RCC 7860 (cell line): ENCODE measurements around the gene MED14.
A peak's percentile ranks its signal among the peaks of the same experiment; 100 is the strongest.

Experiments
- DNase-seq: peaks from one replicate; pipeline ENCODE4 v3.0.0-alpha.2; 2015; ENCODE audit warnings: low spot score
- FAIRE-seq: peaks from 2 replicates; lab custom pipeline; 2012; peaks lifted over from hg19 to GRCh38; lab: Jason Lieb, UNC

The MED14 gene

GRCh38 chrX:40671126-40671525 is 64.2 kb downstream of the MED14 start:
- DNase-seq (no peak), FAIRE-seq (no peak)

GRCh38 chrX:40663880-40664630 is 71.3 kb downstream of the MED14 start:
- FAIRE-seq: no peak
- DNase-seq: no peak

DNA sequence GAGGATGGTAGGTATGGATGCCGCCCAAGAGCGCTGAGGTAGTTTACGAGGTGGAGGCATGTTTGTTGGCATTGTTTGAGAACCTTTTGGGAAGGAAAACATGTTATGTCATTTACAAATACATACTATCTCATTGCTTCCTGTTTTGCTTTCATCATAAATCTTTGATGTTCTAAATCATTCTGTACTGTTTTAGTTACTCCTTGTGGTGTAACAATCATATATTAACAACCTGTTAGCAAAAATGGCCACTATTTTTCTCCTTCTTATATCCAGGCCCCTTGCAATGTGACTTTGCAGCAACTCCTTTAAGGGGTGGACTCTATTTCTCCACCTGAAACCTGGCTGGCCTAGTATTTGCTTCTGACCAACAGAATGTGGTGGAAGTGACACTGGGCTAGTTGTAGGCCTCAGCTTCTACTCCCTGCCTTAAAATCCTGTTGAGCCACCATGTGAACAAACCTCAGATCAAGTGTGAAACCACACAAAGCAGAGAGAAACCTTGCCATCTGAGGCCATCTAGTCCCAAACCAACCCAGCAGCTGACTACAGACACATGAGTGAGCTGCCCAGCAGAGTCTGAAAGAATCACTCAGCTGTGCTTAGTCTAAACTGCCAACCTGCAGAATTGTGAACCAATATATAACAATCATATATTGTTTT is 72.1 kb downstream of the MED14 start:
- FAIRE-seq (no peak), DNase-seq (no peak)

- FAIRE-seq (no peak), DNase-seq (no peak)
Measured at GRCh38 chrX:40661489-40661888, 73.9 kb downstream of the MED14 start.

DNA sequence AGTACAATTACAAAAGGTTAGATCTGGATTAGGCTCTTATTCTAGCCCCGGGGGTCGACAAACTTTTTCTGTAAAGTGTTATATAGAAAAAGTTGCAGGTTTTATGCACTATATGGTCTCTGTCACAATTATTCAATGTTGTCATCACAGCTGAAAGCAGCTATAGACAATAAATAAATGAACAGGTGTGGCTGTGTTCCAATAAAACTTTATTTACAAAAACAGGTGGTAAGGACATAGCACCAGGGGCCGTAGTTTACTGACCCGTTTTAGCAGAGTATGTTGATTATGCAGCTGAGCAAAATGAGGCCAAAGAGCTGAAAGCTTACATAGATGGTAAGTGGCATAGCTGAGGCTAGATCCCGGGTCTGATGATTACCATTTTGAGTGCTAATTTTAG is 75.0 kb downstream of the MED14 start:
- FAIRE-seq: no peak
- no peak for DNase-seq

DNA sequence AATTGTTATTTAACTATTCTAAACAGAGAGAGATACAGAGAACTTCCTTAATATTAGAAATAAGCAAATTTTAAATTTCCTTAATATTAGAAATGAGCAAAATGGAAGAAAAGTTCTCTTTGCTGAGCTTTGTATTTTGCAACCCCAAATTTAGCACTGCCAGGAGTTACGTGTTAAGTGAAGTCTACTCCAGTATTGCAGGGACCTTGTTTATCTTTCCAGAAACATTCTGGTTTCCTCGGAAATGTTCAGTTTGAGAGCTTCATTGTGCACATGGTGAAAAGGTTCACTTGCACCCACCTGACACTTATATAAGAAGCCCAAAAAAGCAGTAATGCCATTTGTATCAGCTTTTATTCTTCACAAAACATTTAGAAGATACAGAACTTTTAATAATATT is 81.8 kb downstream of the MED14 start:
- FAIRE-seq (no peak), DNase-seq (no peak)

DNA sequence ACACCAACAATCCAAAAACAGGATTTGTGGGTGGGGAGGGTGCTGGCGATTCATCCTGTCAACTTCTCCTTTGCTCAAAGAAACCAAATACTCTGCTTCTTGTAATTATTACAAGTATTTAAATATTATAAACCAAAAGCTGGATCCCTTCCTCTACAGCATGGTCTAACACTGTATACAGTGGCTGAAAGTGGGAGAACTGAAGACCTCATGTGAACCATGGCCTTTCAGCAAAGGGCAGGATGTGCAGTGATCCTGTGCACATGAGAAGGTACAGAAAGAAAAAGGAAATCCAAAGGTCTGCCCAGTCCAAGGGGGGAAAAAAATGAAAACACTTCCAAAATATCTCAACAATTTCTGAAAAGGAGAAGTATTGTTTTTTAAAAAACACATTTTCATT is 82.7 kb downstream of the MED14 start:
- FAIRE-seq: no peak
- DNase-seq: no peak

GRCh38 chrX:40651620-40652223 is 83.6 kb downstream of the MED14 start:
- peak; percentile 80 for FAIRE-seq

GRCh38 chrX:40647307-40648197 is 87.8 kb downstream of the MED14 start, which contains the start of gene CXorf38:
Gene CXorf38, minus strand, starts transcription at chrX:40647561. Its CDS starts 41 bp downstream, at chrX:40647520.
- FAIRE-seq (no peak), DNase-seq (peak; percentile 72)

More at GRCh38 chrX:40651620-40652223, 83.6 kb downstream of the MED14 start:
- DNase-seq: peak; percentile 20

DNA sequence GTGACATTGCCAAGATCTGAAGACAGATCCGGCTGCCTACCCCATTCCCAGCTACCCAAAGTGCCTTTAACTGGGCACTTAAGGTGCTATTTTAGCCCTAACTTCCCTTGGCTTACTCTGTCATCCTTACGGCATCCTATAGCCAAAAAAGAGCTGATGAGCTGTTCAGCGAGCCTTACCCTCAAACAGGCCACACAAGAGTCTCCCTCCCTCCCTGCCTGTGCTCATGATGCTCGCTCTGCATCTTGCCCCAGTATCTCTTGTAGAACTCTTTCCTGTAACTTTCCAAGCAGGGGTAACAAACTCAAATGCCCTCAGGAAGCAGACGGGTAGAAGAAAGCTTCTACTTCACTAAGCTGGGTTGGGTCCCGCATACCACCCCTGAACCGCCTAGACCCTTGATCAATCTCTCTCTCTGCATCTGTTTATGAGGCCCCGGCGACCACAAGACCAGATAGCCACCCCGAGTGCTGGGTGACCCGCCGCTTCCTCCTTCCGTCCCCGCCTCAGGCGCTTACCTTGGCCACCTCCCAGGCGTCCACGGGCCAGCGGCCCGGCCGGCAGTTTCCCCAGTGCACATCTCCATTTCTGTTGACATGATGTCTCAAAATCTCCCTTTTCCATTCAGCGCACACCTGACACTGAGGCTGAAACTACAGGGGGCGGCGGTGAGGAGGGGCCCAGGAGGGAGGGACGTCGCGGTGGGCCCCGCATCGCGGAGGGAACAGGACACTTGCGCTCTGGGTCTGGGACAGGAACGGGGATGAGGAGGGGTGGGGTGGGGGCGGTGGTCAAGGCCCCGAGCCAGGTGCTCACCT is 88.6 kb downstream of the MED14 start:
- FAIRE-seq (no peak), DNase-seq (no peak)

GRCh38 chrX:40644821-40645358 is 90.5 kb downstream of the MED14 start:
- DNase-seq: peak; percentile 67
- peak; percentile 45 for FAIRE-seq

GRCh38 chrX:40644176-40644575 is 91.2 kb downstream of the MED14 start:
- peak; percentile 5 for FAIRE-seq

GRCh38 chrX:40637687-40638086 is 97.7 kb downstream of the MED14 start:
- FAIRE-seq: no peak
- no peak for DNase-seq

More at GRCh38 chrX:40644176-40644575, 91.2 kb downstream of the MED14 start:
- peak; percentile 24 for DNase-seq

DNA sequence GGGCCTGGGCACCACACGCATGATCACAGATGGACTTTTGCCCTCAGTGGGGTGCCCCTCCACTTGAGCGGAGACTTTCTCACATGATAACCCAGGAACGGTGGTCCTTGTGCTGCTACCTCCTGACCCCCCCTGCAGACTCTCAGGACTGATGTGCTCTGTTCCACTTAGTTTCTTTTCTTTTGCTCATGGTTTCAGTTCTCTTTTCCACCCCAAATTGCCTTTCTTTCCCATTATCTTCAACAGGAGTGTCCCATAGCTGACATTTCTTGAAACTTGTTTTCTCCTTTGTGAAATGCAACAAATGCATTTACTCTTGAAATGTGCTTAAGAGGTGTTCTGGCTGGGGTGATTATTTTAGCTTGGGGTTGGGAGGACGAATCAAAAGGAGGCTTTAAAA is 103.1 kb downstream of the MED14 start:
- FAIRE-seq (no peak), DNase-seq (no peak)

DNA sequence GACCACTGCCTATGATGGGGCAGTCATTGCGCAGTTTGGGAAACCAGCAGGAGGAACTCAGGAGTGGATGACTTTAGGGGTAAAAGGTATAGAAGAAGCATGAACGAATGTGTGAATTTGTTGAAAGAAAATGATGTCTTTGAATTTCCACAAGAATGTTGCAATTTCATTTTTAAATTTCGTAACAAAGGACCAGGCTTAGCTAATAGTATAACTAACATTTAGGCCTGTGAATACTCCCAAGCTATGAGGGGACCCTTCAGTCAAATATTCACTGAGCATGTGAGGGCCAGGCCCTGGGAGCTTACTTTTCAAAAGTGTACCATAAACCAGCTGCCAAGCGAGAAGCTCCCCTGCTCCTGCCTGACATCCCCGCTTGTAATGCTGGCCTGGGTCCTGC is 106.8 kb downstream of the MED14 start:
- FAIRE-seq (no peak), DNase-seq (no peak)

GRCh38 chrX:40625294-40625693 is 110.0 kb downstream of the MED14 start:
- DNase-seq: no peak

GRCh38 chrX:40623665-40624064 is 111.7 kb downstream of the MED14 start:
- DNase-seq: no peak
- FAIRE-seq: no peak

More at GRCh38 chrX:40625294-40625693, 110.0 kb downstream of the MED14 start:
- no peak for FAIRE-seq

- DNase-seq (no peak), FAIRE-seq (no peak)
Measured at GRCh38 chrX:40623139-40623536, 112.2 kb downstream of the MED14 start, which contains the start of gene MPC1L. Gene MPC1L, plus strand, starts transcription at chrX:40623428. Its CDS starts 138 bp downstream, at chrX:40623566.

DNA sequence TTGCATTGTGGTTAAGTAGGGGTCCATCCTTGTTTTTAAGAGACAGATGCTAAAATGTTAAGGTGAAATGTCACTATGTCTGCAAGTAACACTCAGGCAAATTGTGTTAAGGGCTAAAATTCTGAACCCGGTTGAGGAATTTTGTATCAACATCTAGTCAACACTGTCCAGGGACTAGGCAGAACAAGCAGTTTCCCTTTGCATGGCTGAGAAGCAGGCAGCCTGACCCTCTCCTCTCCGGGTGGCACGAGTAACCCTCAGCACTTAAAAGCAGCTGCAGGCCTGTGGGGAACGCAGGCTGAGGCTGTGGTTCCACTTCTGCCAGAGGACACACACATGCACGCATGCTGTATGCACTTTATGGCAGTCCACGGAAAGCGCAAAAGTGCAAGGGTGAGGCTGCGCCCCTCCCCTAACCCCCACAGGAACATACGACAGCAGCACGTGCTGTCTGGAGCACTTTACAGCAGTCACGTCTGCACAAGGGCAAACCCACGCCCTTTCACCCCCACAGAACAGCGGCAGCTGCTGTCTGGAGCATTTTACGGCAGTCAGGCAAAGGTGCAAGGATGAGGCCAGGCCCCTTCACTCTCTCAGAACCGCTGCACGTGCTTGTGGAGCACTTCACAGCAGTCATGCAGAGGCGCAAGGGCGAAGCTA is 112.7 kb downstream of the MED14 start:
- FAIRE-seq: no peak
- no peak for DNase-seq
